ENCODE results near the gene PCBP3. TPM values are rescaled to one million over a fixed set of nuclear protein-coding genes. Genes with fewer than 3 reads are reported as not detected.

The PCBP3 gene
- polyA plus RNA-seq, 1 donor (not counting 4 experiments of a cell fraction or from before 2014, with no cell fraction given), result 0.25 TPM

- Histone ChIP-seq H3K27ac (ENCODE audit: control insufficient read depth, insufficient read depth, low read length) (no peak overlapping the region), H3K9ac (ENCODE audit: control insufficient read depth, extremely low read depth, insufficient read depth, low read length) (no peak overlapping the region), H4K20me1 (ENCODE audit: control insufficient read depth, extremely low read depth, insufficient read depth, low read length) (no peaks in the 10 kb centered on the region), H3K4me1 (ENCODE audit: control insufficient read depth, extremely low read depth, insufficient read depth, low read length) (no peaks in the 10 kb centered on the region), H3K9me3 (ENCODE audit: control insufficient read depth, low read depth, low read length) (no peaks in the 10 kb centered on the region), H2AFZ (ENCODE audit: control insufficient read depth, low read length) (no peak overlapping the region), H3K27me3 (ENCODE audit: control insufficient read depth, extremely low read depth, insufficient read depth, low read length) (no peaks in the 10 kb centered on the region), H3K4me3 (ENCODE audit: control insufficient read depth in 2 of 3, extremely low read depth in 1 of 3, insufficient read depth in 2 of 3, low read depth in 1 of 3, low read length in 3 of 3) (no peak overlapping the region), H3K79me2 (ENCODE audit: control insufficient read depth, insufficient read depth, low read length) (no peaks in the 10 kb centered on the region), H3K36me3 (ENCODE audit: control insufficient read depth in 2 of 2, extremely low read depth in 1 of 2, insufficient read depth in 2 of 2, low read length in 2 of 2) (no peaks in the 10 kb centered on the region), H3K4me2 (ENCODE audit: control insufficient read depth, extremely low read depth, insufficient read depth, low read depth, low read length) (no peak overlapping the region), H3K9me1 (ENCODE audit: control insufficient read depth, extremely low read depth, insufficient read depth, low read length) (no peaks in the 10 kb centered on the region)
- dilution Hi-C loops (cut with MboI; ENCODE audit: extremely low pct_ligation_motif_present, low sequenced_read_pairs), result no loop called here
- DNase-seq (ENCODE audit: low read depth, low spot score), result no peak
- FAIRE-seq, result no peak
- TF ChIP-seq CTCF (optimal IDR thresholded peaks at IDR 0.05 in 1 of 3, IDR thresholded peaks at IDR 0.05 in 1 of 3, conservative IDR thresholded peaks at IDR 0.05 in 1 of 3; ENCODE audit: extremely low read depth in 1 of 3, insufficient read depth in 2 of 3, low read length in 3 of 3) (no peak), EZH2 (IDR thresholded peaks at IDR 0.05; ENCODE audit: low read length) (no peak)
These were observed 150.5 kb downstream of the PCBP3 start for GRCh38 chr21:45794027-45794426.

GRCh38 chr21:45796003-45796402 lies 152.5 kb downstream of the PCBP3 start:
- Histone ChIP-seq H3K27ac (ENCODE audit: control insufficient read depth, insufficient read depth, low read length) (no peak overlapping the region), H3K9me3 (ENCODE audit: control insufficient read depth, low read depth, low read length) (no peaks in the 10 kb centered on the region), H3K9ac (ENCODE audit: control insufficient read depth, extremely low read depth, insufficient read depth, low read length) (no peak overlapping the region), H3K9me1 (ENCODE audit: control insufficient read depth, extremely low read depth, insufficient read depth, low read length) (no peaks in the 10 kb centered on the region), H3K4me2 (ENCODE audit: control insufficient read depth, extremely low read depth, insufficient read depth, low read depth, low read length) (no peak overlapping the region), H3K27me3 (ENCODE audit: control insufficient read depth, extremely low read depth, insufficient read depth, low read length) (no peaks in the 10 kb centered on the region), H3K79me2 (ENCODE audit: control insufficient read depth, insufficient read depth, low read length) (no peaks in the 10 kb centered on the region), H3K4me3 (ENCODE audit: control insufficient read depth in 2 of 3, extremely low read depth in 1 of 3, insufficient read depth in 2 of 3, low read depth in 1 of 3, low read length in 3 of 3) (no peak overlapping the region), H2AFZ (ENCODE audit: control insufficient read depth, low read length) (no peak overlapping the region), H3K4me1 (ENCODE audit: control insufficient read depth, extremely low read depth, insufficient read depth, low read length) (no peaks in the 10 kb centered on the region), H4K20me1 (ENCODE audit: control insufficient read depth, extremely low read depth, insufficient read depth, low read length) (no peaks in the 10 kb centered on the region), H3K36me3 (ENCODE audit: control insufficient read depth in 2 of 2, extremely low read depth in 1 of 2, insufficient read depth in 2 of 2, low read length in 2 of 2) (no peaks in the 10 kb centered on the region)
- FAIRE-seq (no peak), DNase-seq (ENCODE audit: low read depth, low spot score) (no peak)
- dilution Hi-C loops (cut with MboI; ENCODE audit: extremely low pct_ligation_motif_present, low sequenced_read_pairs), result no loop called here
- TF ChIP-seq CTCF (optimal IDR thresholded peaks at IDR 0.05 in 1 of 3, IDR thresholded peaks at IDR 0.05 in 1 of 3, conservative IDR thresholded peaks at IDR 0.05 in 1 of 3; ENCODE audit: extremely low read depth in 1 of 3, insufficient read depth in 2 of 3, low read length in 3 of 3) (no peak), EZH2 (IDR thresholded peaks at IDR 0.05; ENCODE audit: low read length) (no peak)
